Colon (tissue), 2 donors: ENCODE data around the gene THOC2.
A peak's percentile ranks its signal among the peaks of the same experiment; 100 is the strongest.
"Not testable (repeated sequence)": the region's sequence is repeated elsewhere in the genome, so short reads cannot be mapped to it uniquely, and the experiment has no call there.

ENCODE experiments used
- FAIRE-seq: peaks from 2 replicates; lab custom pipeline; 2012; peaks lifted over from hg19 to GRCh38; lab: Jason Lieb, UNC
- donor health status: control.
- donor health status: control.

The THOC2 gene

DNA sequence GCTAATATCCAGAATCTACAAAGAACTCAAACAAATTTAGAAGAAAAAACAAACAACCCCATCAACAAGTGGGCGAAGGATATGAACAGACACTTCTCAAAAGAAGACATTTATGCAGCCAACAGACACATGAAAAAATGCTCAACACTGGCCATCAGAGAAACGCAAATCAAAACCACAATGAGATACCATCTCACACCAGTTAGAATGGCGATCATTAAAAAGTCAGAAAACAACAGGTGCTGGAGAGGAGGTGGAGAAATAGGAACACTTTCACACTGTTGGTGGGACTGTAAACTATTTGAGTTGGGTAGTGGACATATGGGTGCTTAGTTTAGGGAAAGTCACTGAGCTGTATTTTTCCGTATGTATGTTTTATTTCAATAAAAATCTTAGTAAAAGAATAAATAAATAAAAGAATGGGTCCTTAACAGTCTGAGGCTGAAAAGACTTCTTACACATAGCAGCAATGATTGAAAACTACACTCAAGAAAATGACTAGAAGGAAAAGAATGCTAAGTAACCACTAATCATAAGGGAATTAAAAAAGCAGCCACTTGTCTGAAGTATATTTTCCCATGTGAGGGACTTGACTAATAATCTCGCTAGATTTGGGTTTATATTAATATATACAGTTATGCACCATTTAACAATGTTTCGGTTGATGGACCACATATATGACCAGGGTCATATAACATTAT is 68.2 kb downstream of the THOC2 start:
- peak; percentile 78 for FAIRE-seq

DNA sequence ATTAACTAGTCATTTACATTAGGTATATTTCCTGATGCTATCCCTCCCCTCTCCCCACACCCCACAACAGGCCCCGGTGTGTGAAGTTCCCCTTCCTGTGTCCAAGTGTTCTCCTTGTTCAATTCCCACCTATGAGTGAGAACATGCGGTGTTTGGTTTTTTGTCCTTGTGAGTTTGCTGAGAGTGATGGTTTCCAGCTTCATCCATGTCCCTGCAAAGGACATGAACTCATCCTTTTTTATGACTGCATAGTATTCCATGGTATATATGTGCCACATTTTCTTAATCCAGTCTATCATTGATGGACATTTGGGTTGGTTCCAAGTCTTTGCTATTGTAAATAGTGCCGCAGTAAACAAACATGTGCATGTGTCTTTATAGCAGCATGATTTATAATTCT is 69.1 kb downstream of the THOC2 start:
- FAIRE-seq = not testable (repeated sequence)

DNA sequence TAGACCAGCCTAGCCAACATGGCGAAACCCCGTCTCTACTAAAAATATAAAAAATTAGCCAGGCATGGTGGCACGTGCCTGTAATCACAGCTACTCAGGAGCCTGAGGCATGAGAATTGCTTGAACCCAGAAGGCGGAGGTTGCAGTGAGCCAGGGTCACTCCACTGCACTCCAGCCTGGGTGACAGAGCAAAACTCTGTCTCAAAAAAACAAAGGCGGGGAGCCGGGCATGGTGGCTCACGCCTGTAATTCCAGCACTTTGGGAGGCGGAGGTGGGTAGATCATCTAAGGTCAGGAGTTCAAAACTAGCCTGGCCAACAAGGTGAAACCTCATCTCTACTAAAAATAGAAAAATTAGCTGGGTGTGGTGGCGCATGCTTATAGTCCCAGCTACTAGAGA is 76.3 kb downstream of the THOC2 start:
- FAIRE-seq = peak; percentile 5

DNA sequence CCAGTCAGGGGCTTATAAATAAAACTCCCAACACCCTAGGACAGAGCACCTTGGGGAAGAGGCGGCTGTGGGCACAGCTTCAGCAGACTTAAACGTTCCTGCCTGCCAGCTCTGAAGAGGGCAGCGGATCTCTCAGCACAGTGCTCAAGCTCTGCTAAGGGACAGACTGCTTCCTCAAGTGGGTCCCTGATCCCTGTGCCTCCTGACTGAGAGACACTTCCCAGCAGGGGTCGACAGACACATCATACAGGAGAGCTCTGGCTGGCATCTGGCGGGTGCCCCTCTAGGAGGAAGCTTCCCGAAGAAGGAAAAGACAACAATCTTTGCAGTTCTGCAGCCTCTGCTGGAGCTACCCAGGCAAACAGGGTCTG is 84.1 kb downstream of the THOC2 start:
- FAIRE-seq = not testable (repeated sequence)

DNA sequence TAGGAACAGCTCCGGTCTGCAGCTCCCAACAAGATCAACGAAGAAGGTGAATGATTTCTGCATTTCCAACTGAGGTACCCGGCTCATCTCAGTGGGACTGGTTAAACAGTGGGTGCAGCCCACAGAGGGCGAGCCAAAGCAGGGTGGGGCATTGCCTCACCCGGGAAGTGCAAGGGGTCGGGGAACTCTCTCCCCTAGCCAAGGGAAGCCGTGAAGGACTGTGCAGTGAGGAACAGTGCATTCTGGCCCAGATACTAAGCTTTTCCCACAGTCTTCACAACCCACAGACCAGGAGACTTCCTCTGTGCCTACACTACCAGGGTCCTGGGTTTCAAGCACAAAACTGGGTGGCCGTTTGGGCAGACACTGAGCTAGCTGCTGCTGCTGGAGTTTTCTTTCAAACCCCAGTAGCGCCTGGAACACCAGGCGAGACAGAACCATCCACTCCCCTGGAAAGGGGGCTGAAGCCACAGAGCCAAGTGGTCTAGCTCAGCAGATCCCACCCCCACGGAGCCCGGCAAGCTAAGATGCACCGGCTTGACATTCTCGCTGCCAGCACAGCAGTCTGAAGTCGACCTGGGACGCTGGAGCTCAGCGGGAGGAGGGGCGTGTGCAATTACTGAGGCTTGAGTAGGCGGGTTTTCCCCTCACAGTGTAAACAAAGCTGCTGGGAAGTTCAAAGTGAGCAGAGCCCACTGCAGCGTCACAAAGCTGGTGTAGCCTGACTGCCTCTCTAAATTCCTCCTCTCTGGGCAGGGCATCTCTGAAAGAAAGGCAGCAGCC is 84.6 kb downstream of the THOC2 start:
- no peak for FAIRE-seq

DNA sequence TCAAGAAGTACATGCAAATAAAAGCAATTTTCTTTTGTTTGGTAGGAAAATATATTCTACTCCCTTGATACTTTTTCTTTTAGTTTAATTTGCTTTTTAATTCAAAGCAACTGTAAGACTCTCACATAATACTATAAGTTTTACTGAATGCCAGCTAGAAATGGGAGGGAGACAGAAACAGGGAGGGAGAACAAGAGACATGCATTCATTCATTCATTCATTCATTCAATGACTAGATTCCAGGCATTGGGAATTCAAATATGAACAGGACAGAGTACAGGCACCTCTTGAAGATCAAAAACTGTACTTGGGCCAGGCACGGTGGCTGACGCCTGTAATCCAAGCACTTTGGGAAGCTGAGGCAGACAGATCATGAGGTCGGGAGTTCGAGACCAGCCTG is 85.6 kb downstream of the THOC2 start:
- FAIRE-seq = no peak

DNA sequence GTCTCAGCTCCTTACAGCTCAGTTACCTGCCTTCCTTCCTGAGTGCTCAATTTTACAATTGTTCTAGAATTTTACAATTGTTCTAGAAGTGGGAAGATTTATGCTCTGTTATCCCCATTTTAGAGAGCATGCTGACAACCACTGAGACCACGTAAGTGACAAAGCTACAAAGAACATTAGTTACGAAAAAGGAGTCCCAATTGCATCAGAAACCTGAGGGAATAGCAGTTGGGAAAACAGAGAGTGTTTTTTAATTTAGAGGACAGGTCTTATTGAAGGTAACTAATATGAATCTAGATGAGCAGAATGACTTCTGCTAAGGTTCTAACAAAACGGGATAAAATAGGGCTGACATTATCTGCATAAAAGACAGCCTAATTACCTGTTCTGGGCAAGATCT is 103.3 kb downstream of the THOC2 start:
- no peak for FAIRE-seq

DNA sequence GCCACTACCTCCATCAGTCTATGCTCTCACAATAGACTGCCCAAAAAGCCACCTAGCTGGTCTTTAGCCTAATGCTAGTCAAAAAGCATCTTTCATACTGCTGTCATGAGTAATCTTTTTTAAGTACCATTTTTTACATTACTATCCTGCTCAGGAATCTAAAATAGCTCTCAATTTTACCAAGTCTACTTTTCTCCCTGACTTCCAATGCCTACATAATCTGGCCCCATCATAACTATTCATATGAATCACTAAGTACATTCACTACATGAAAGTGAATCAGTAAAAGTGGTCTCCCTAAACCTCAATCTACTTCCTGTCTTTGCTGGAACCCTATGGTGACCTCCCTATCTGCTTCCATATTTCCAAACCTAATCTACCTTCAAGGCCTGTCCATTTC is 105.9 kb downstream of the THOC2 start:
- FAIRE-seq = no peak

DNA sequence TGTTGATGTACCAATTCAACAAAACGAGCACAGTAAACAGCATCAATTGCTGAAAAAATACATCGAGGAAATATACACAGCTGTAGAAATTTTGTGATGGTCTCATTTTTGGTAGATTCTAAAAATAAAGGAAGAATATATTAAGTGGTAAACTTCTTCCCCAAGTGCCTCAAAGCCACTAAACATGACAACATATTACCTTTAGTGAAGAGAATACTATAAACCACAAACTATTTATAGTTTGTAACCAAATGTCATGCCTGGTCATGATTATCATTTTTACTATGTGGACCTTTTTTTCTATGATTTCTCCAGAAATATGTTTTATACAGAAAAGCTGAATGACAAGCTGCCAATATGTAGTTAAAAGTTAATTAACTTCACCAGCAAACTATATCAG is 106.9 kb downstream of the THOC2 start:
- no peak for FAIRE-seq

DNA sequence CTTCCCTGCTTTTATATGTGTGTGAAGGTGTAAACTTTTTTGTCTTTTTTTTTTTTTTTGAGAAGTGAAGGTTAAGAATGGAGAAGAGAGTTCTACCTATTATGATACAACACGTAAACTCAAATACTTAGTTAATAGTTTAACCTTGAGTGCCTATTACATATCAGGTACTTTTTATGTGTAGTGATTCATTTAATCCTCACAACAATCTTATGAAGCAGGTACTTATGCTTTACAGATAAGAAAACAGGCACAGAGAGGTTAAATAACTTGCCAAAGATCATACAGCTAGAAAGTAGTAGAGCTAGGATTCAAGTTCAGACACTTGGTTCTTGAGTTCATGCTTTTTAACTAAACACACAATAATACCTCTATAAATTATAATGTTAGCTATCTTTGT is 107.4 kb downstream of the THOC2 start:
- peak; percentile 21 for FAIRE-seq

DNA sequence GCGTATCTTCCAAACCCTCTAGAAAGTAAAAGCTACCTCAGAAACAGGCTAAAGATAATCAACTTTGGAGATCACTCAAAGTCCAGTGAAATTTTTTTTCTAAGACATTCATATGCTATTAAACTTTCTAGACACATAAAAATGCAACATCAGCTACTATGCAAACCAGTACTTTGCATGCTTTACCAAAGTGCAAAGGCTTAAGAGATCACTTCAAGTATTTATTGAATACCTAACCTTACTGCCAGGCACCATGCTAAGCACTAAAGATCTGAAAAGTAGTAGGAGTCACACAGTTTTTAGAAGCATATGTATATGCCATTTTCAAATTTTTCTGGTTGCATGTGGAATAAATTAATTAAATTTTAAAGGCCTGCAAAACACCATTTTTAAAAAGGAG is 115.8 kb downstream of the THOC2 start:
- no peak for FAIRE-seq

DNA sequence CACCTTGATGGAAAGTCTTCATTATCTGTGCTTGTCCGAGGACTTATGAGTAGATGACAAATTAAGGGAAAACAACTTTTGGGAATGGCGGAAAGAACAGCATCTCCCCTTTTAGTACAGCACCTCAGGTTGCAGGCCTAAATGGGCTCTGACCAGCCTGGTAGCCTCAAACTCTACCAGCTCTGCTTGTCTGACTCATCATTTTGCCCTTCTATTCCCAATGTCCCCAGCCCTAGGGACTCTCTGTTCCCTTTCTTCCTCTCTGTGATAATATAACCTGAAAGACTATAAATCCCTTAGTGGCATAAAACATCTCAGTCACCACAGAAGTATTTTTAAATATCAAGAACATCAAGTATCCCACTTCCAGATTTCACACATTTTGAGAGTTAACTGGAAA is 121.9 kb downstream of the THOC2 start:
- no peak for FAIRE-seq

DNA sequence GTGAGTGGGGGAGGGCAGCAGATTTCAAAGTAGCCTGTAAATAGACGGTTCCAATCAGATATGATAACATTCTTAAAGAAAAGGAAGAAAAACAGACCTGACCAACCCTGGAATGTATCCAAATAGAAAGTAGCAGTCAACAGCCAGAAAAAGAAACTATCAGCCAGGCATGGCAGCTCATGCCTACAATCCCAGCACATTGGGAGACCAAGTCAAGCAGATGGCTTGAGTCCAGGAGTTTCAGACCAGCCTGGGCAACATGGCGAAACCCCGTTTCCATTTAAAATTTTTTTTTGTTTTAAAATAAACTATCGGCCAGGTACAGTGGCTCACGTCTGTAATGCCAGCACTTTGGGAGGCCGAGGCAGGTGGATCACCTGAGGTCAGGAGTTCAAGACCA is 125.0 kb downstream of the THOC2 start:
- FAIRE-seq = no peak

DNA sequence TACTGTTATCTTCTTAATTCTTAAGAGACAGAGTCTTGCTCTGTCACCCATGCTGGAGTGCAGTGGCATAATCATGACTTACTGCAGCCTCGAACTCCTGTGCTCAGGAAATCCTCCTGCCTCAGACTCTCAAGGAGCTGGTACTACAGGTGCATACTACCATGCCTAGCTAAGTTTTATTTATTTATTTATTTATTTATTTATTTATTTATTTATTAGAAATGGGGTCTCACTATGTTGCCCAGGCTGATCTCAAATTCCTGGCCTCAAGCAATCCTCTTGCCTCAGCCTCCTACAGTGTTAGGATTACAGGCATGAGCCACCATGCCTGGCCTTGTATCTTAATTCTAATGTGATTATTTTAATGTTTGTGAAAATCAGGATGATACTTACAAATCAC is 125.6 kb downstream of the THOC2 start:
- no peak for FAIRE-seq

DNA sequence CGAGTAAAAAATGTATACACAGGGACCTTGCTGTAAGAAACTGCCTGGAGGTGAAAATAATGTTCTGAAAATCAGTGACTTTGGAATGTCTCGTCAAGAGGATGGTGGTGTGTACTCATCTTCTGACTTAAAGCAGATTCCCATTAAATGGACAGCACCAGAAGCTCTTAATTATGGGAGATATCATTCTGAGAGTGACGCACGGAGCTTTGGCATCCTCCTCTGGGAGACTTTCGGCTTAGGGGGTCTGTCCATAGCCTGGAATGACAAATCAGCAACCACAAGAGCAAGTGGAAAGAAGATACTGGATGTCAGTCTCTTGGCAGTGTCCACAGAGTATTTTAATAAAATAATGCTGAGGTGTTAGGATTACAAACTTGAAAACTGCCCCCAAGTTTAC is 129.4 kb downstream of the THOC2 start:
- no peak for FAIRE-seq

DNA sequence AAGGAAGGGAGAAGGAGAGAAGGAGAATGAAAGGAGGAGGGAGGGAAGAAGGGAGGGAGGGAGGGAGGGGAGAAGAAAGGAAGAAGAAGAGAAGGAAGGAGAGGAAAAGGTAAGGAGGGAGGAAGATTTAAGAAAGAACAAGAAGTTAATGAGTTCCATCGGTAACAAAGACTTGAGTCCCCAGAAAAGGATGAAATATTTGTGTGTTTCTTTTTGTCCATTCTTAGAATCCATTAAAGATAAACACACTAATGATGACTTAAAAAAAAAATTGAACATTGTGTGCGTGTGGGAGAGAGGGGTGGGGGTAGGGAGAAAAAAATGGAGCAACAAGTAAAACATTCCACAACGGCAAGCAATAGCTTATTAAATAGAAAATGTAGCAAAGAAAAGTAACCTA is 131.4 kb downstream of the THOC2 start:
- FAIRE-seq = no peak

DNA sequence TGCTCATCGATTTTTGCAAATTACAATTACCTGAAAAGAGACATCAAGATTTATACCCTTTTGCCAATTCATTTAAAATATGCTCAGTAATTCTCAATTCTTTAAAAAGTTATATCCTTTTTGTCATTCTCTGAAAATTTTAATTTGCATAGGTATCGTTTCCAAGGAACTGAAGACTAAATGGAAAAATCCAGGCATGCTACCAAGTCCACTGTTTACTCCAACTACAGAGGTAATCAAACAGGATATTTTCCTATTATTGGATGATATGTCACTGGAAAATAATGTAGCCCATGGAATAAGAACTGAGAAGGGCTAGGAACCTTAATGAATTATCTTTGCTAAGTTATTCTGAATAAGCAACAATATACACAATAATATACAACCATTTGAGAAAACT is 132.7 kb downstream of the THOC2 start:
- peak; percentile 43 for FAIRE-seq

DNA sequence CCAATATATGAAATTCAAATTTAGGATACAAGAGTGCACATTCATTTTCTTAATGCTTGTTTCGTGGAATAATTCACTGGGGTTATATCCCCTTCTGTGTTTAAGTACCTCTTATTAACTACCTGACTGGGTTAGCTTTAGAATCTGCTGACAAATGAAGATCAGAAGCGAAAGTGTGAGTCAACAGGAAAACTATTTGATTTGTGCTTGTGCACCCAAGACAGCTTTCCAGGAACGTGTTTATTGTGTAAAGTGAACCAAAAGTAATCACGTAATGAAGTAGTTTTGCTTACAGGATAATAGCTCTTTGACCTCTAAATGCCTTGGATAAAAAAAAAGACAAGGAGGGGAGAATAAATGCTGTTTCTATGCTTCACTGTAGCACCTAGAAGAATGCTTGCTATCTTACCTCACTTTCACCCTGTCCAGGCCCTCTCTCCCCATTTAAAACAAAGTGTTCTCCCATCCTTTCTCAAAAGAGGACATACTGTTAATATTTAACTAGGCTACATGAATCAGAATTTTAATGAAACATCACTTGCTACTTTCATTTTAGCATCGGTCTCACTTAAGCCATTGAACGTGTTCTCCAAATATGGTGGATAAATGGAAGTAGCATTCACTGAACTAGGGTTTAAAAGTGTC is 141.9 kb downstream of the THOC2 start:
- FAIRE-seq = no peak

DNA sequence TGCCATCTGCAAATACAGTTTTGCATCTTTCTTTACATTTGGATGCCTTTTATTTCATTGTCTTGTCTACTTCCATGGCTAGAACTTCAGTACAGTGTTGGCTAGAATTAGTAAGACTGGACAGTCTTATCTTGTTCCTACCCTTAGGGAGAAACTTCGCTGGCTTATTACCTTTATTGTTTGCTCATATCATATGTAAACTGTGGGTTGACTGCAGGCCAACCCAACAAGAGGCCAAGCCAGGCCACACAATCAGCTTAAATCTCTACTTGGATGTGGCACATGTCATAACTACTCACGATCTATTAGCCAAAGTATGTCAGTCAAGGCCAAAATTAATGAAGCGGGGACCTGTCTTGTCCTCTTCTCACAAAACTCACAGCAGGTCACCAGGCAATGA is 144.1 kb downstream of the THOC2 start:
- FAIRE-seq = no peak

DNA sequence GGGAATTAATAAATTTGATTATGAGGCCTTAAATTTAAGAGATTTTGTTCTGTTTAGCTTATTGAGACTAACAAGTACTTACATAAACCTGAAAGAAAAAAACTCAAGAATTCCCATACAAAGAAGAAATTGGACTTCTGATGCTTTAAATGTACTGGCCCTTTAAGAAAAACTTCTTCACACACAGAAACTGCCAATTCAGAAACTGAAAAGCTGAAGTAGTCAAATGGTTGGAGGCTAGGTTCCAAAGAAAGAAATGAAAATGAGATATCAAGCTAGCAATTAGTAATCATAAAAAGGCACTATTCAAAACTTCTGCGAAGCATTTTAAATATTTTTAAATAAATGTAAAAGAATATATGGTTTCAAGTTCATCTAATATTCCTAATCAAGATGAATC is 151.3 kb downstream of the THOC2 start:
- FAIRE-seq = peak; percentile 75

DNA sequence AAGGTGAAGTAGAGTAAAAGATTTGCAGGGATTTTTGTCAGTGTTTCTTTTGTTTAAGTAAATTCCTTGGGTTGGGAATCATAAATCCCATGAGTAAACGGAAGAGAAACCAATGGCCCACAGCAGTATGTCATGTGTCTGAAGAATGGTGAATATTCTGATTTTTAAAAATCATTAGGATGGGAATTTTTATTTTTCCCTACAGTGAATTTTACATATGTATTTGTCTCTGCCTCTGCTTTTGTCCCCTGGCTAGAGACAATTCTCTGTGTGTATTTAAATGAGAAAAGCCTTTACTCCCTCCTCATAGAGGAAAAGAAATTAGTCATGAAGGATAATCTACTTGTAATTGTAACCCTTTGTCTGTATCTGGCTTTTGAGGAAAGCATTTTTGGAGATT is 152.1 kb downstream of the THOC2 start:
- no peak for FAIRE-seq

DNA sequence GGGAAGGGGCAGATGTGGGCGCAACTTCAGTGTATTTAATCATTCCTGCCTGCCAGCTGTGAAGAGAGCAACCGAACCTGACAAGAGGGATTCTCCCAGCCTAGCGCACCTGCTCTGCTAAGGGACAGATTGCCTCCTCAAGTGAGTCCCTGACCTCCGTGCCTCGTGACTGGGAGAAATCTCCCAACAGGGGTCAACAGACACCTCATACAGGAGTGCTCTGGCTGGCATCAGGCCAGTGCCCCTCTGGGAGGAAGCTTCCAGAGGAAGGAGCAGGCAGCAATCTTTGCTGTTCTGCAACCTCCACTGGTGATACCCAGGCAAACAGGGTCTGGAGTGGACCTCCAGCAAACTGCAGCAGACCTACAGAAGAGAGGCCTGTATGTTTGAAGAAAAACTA is 158.8 kb downstream of the THOC2 start:
- not testable (repeated sequence) for FAIRE-seq

DNA sequence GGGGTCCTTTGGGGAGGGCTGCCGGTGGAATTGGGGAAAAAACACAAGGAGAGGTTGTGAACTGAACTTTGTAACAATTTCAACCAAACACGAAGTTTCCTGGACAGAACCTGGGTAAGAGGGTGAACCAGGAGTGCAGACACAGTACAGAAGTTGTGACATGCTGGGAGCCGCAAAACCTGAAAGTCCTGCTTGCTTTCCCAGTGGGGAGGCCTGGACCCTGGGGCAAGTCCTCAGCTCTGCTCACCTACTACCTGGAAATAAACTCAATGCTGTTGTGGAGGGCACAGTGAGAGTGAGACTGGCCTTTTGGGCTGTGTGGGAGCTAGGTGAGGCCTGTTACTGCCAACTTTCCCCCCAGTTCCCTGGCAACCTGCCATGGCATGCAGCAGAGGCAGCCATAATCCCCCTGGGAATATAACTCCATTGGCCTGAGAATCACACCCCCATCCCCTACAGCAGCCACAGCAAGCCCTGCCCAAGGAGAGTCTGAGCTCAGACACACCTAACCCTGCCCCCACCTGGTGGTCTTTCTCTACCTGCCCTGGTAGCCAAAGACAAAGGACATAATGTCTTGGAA is 162.8 kb downstream of the THOC2 start:
- FAIRE-seq = no peak
